Common myeloid progenitor, CD34-positive (primary cell): ENCODE data around the gene A3GALT2.

Experiments
- CTCF ChIA-PET: fragments of 350-600 bp; sonication (Branson Sonifier 250); formaldehyde crosslinking; loops from one replicate; lab custom pipeline; 2021; ENCODE audit warnings: antibody characterized with exemption; lab: Charles Lee
- POLR2A ChIA-PET: fragments of 350-600 bp; sonication (Branson Sonifier 250); formaldehyde crosslinking; loops from one replicate; lab custom pipeline; 2021; ENCODE audit warnings: antibody characterized with exemption; lab: Charles Lee
- DNase-seq, 3 donors: peaks; one replicate each; pipeline versions ENCODE4 v3.0.0 to v3.0.0-alpha.2; 2013
- H3K27ac ChIP-seq, 2 experiments: 1 replicate in 1 of 2; 2 replicates in 1 of 2; pipeline ENCODE4 v1.7.0; 2013; ENCODE audit warnings: inconsistent platforms in 2 of 2, low read length in 2 of 2, mild to moderate bottlenecking in 2 of 2, low read depth in 1 of 2, moderate library complexity in 1 of 2; ENCODE audit not compliant: severe bottlenecking in 2 of 2, insufficient read depth in 1 of 2, poor library complexity in 1 of 2
- H3K27me3 ChIP-seq, 5 experiments: replicated peaks in 2 of 5; 1 replicate in 3 of 5; 2 replicates in 2 of 5; pipeline versions ENCODE4 v1.6.1 to v1.7.0; 2013; ENCODE audit warnings: low read length in 4 of 5, mild to moderate bottlenecking in 2 of 5, moderate library complexity in 2 of 5, inconsistent platforms in 1 of 5; ENCODE audit not compliant: insufficient read depth in 5 of 5, control insufficient read depth in 4 of 5
- H3K36me3 ChIP-seq, 4 experiments: 1 replicate in 2 of 4; 2 replicates in 2 of 4; pipeline versions ENCODE4 v1.6.1 to v1.7.0; 2013; ENCODE audit warnings: low read length in 3 of 4, control low read depth in 1 of 4, mild to moderate bottlenecking in 1 of 4; ENCODE audit not compliant: control insufficient read depth in 4 of 4, insufficient read depth in 4 of 4
- H3K4me1 ChIP-seq, 4 experiments: 1 replicate in 3 of 4; 2 replicates in 1 of 4; pipeline versions ENCODE4 v1.6.1 to v1.7.1; 2013; ENCODE audit warnings: low read length in 3 of 4, mild to moderate bottlenecking in 3 of 4, control low read depth in 1 of 4, inconsistent platforms in 1 of 4, moderate library complexity in 1 of 4; ENCODE audit not compliant: control insufficient read depth in 4 of 4, insufficient read depth in 4 of 4; ENCODE audit errors: control extremely low read depth in 1 of 4
- H3K4me3 ChIP-seq, 7 experiments: 1 replicate in 4 of 7; 2 replicates in 3 of 7; pipeline versions ENCODE4 v1.5.1 to v1.7.0; 2013; ENCODE audit warnings: mild to moderate bottlenecking in 7 of 7, low read length in 6 of 7, moderate library complexity in 6 of 7, inconsistent platforms in 2 of 7, low read depth in 2 of 7, control low read depth in 1 of 7; ENCODE audit not compliant: insufficient read depth in 4 of 7, control insufficient read depth in 1 of 7; ENCODE audit errors: extremely low read depth in 1 of 7
- H3K9me3 ChIP-seq, 5 experiments: 1 replicate in 4 of 5; 2 replicates in 1 of 5; pipeline versions ENCODE4 v1.6.1 to v1.7.1; 2013; ENCODE audit warnings: low read length in 4 of 5, mild to moderate bottlenecking in 2 of 5, inconsistent platforms in 1 of 5, low read depth in 1 of 5, moderate library complexity in 1 of 5; ENCODE audit not compliant: control insufficient read depth in 4 of 5, insufficient read depth in 2 of 5; ENCODE audit errors: control extremely low read depth in 1 of 5
- WGBS: methylation state at CpG from one replicate; pipeline ENCODE4 v1.1.5; 2013; ENCODE audit not compliant: insufficient coverage; 5-methylcytosine and 5-hydroxymethylcytosine counted together

Gene A3GALT2

DNA sequence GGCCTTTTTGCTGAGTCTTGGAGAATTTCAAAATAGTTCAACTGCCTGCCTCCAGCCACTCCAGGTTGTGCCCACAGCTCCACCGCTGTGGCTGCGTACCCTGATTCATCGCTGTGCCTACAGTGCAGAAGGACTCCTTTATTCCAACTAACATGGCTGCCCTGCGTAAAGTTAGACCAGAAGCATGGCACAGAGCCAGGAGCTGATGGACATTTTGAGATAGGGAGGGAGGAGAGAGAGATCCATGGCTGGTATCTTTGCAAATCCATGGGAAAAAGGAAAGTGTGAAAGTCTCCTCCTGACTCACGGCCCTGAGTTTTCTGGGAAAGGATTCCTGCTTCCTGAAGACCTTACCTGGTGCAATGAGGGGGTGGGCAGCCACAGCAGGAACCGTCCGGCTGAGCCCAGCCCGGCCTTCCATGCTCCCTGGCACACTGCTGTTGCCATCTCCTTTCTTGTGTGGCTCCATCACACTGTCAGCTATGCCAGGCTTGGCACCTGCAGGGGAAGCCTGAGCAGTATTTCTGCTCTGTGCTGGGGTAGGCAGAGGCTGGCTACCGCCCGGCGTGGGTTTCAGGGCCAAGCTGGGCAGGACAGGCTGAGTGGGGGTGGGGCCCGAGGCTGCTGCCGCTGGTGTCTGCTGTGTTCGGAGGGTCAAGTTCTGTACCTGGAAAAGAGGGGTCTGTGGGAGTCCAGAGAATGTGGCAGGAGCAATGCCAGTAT is 46.0 kb upstream of the A3GALT2 start:
- Histone ChIP-seq H3K9me3 (no peaks in the 10 kb centered on the region), H3K27ac (no peak overlapping the region), H3K36me3 (peaks cover 0 to 16% (median 10%) of the 10 kb centered on the region in 4 experiments), H3K4me3 (no peak overlapping the region), H3K4me1 (peaks cover 7 to 32% (median 11%) of the 10 kb centered on the region in 4 experiments), H3K27me3 (no peaks in the 10 kb centered on the region)
- no peak for DNase-seq
- WGBS: 86% methylated on average over 13 of the region's 14 CpGs
- CTCF ChIA-PET: interaction anchor here (1.0 to 12.3 kb wide), 5 partner anchors 36 to 257 kb away, joined by 3 to 90 read pairs (median 4); no protein-coding TSS in a partner anchor
- POLR2A ChIA-PET: no interaction called here

DNA sequence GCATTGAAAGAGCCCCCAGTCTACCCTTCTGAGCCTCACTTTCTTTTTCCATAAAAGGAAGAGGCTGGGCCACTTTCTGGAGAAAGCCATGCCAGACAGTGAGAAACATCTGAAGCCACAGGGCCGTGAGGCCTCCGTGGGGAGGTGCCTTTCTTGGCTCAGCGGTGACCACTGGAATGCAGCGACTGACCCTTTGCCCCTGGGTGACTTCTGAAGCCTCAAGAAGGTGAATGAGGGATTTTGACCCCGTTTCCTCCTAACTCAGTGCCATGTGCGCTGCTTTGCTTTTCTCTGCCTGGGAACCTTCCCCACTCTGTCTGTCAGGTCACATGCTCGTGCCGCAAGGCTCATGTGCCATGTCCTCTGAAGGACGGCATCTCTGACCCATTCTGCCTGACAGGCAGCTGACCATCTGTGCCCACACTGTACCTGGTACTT is 44.7 kb upstream of the A3GALT2 start:
- CTCF ChIA-PET: interaction anchor here (0.9 to 12.3 kb wide), 6 partner anchors 35 to 105 kb away, joined by 3 to 90 read pairs (median 4); no protein-coding TSS in a partner anchor
- 98% methylated on average over 7 of the region's 9 CpGs for WGBS

DNA sequence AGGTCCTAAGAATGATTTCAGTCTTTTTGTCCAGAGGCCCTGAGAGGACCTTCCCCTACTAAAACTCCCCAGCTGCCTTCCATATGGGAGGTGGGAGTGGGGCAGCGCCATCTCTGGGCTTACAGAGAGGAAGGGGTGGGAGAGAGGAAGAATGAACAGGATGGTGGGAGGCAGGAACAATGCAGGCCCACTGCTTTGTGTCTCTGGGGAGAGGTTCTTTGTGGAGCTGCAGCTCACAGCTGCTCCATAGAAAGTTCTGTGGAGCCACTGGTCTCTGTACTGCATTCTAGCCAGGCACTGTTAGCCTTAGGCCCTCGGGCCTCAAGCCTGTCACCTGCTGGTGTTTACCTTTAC is 43.6 kb upstream of the A3GALT2 start:
- no peaks in the 10 kb centered on the region for H3K9me3 ChIP-seq
- 86% methylated on average over 1 of the region's 2 CpGs for WGBS
- peaks cover 19 to 41% (median 19%) of the 10 kb centered on the region in 4 experiments for H3K4me1 ChIP-seq
- no peak overlapping the region for H3K4me3 ChIP-seq
- no peaks in the 10 kb centered on the region for H3K27me3 ChIP-seq
- ChIA-PET POLR2A (no interaction called here), CTCF (interaction anchor here (0.7 to 12.3 kb wide), 7 partner anchors 41 to 106 kb away, joined by 3 to 90 read pairs (median 3); no protein-coding TSS in a partner anchor)
- DNase-seq: no peak
- H3K36me3 ChIP-seq: peaks cover 0 to 14% (median 6%) of the 10 kb centered on the region in 4 experiments
- no peak overlapping the region for H3K27ac ChIP-seq

More for the DNA sequence above, 44.7 kb upstream of the A3GALT2 start:
- Histone ChIP-seq H3K27me3 (no peaks in the 10 kb centered on the region), H3K36me3 (peaks cover 0 to 16% (median 6%) of the 10 kb centered on the region in 4 experiments), H3K27ac (no peak overlapping the region), H3K4me1 (peaks cover 19 to 41% (median 19%) of the 10 kb centered on the region in 4 experiments), H3K9me3 (no peaks in the 10 kb centered on the region), H3K4me3 (no peak overlapping the region)
- DNase-seq: no peak
- POLR2A ChIA-PET: no interaction called here

DNA sequence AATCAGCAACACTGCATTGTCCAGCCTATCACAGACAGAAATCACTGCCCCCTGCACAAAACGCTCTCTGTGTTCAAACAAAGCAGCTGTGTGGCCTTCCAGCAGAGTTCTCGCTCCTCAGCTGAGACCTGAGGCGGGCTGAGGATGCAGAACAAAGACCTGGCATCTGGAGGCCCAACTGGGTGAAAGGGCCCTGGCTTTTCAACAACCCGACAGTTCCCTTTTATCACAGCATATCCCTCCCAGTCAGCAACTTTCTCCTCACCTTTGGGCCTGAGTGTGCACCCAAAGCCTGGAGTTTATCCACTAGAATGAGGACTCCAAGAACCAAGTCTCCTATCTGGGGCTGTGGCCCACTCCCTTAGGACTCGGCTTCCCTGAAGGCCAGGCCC is 42.6 kb upstream of the A3GALT2 start:
- no peak for DNase-seq
- Histone ChIP-seq H3K9me3 (no peaks in the 10 kb centered on the region), H3K4me3 (no peak overlapping the region), H3K27ac (no peak overlapping the region), H3K4me1 (peaks cover 19 to 41% (median 19%) of the 10 kb centered on the region in 4 experiments), H3K36me3 (peaks cover 4 to 17% (median 6%) of the 10 kb centered on the region in 4 experiments), H3K27me3 (no peaks in the 10 kb centered on the region)
- WGBS: 97% methylated on average over 5 of the region's 5 CpGs
- POLR2A ChIA-PET: interaction anchor here (0.7 kb wide), 1 partner anchor 26 kb away, joined by 3 read pairs; no protein-coding TSS in a partner anchor
- CTCF ChIA-PET: interaction anchor here (0.9 to 12.3 kb wide), 4 partner anchors 25 to 106 kb away, joined by 3 to 90 read pairs (median 6); no protein-coding TSS in a partner anchor

DNA sequence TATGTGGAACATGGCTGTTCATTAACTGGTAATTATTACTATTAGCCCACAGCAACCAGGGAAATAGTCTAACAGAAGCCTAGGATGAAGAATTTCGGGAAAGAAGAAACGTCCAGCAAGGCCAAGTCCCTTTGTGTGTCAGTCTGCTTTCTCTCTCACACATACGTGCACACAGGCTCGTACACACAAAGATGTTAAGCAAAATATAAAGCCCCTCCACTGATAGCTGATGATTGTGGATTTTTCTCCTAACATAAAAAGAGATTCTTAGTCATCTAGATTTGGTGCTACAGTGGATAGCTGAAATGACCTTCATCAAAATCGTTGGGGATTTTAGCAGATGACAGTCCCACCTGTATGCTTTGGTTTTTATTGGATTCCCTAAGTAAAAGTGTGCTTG is 42.1 kb upstream of the A3GALT2 start:
- Histone ChIP-seq H3K9me3 (no peaks in the 10 kb centered on the region), H3K4me1 (peaks cover 19 to 41% (median 19%) of the 10 kb centered on the region in 4 experiments), H3K36me3 (peaks cover 4 to 15% (median 6%) of the 10 kb centered on the region in 4 experiments), H3K4me3 (no peak overlapping the region), H3K27ac (no peak overlapping the region), H3K27me3 (no peaks in the 10 kb centered on the region)
- DNase-seq: no peak
- POLR2A ChIA-PET: no interaction called here
- CTCF ChIA-PET: interaction anchor here (0.9 to 12.3 kb wide), 5 partner anchors 12 to 106 kb away, joined by 3 to 90 read pairs (median 4); no protein-coding TSS in a partner anchor
- WGBS: 88% methylated on average over 3 of the region's 5 CpGs

DNA sequence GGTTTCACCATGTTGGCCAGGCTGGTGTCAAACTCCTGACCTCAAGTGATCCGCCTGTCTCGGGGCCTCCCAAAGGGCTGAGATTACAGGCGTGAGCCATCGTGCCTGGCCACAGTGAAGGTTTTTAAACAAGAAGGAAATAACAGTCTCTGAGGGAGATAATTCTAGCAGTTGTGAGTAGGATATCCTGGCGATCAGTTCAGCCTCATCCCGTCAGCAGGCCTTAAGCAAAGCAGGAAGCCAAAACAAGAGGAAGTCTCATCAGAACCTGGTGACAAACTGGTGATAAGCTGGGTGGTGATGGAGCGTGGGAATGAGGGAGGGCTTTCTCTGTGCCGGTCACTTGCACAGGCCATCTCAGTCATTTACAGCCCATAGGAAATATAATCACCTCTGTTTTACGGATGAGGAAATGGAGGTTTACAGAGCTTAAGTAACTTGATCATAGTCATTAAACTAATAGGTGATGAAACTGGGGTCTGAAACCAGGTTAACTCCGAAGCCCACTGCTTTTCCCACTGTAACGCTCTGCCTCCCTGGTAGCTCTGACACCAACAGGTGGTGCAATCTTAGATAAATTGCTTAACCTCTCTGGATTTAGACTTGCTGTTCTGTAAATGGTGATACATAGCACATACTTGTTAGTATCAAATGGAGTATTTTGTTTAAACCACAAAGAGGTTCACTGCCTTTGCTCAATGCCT is 40.8 kb upstream of the A3GALT2 start:
- no peaks in the 10 kb centered on the region for H3K27me3 ChIP-seq
- ChIA-PET CTCF (interaction anchor here (1.2 to 12.3 kb wide), 6 partner anchors 8 to 66 kb away, joined by 3 to 90 read pairs (median 6); no protein-coding TSS in a partner anchor), POLR2A (no interaction called here)
- H3K36me3 ChIP-seq: peaks cover 3 to 8% (median 7%) of the 10 kb centered on the region in 4 experiments
- no peaks in the 10 kb centered on the region for H3K9me3 ChIP-seq
- H3K4me1 ChIP-seq: peaks cover 15 to 36% (median 19%) of the 10 kb centered on the region in 4 experiments
- no peak overlapping the region for H3K27ac ChIP-seq
- WGBS: 17% methylated on average over 5 of the region's 11 CpGs
- H3K4me3 ChIP-seq: no peak overlapping the region
- peak in 2 of 3 donors; percentile 66 to 76 for DNase-seq
